Measurements from ENCODE around the gene ACBD6. TPM values are rescaled to one million over a fixed set of nuclear protein-coding genes. Genes with fewer than 3 reads are reported as not detected.

The ACBD6 gene
- polyA plus RNA-seq, 4 donors: 64.9 to 75.5 (median 67.5) TPM

DNA sequence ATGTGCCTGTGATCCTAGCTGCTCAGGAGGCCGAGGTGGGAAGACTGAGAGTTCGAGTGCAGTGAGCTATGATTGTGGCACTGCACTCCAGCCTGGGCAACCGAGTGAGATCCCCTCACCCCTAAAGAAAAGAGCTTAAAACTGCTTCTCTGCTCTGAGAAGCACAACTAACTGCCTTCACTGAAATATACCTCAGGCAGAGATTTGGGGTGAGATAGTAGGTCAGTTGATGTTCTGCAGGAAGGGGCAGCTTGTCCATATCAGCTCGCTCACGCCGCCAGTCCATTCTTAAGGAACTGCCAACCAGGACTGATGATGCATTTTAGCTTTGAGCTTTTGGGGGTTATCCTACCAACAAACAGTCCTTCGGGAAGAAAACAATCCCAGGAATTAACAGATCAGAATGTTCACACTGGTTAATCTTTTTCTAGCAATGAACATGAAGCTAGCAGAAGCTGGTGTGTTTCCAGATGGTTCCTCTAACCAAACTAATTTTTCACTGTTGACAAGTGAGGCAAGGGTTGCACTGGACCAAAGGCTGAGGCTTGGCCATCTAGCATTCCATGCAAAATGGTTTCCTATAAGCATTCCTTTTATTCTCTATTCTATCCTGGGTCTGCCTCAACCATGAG lies 240.7 kb downstream of the ACBD6 start:
- no peak for DNase-seq (ENCODE audit: low read depth in 4 of 4, low spot score in 3 of 4)

- DNase-seq (ENCODE audit: low read depth in 4 of 4, low spot score in 3 of 4): no peak
These were observed 241.3 kb downstream of the ACBD6 start for GRCh38 chr1:180261030-180261429.

DNA sequence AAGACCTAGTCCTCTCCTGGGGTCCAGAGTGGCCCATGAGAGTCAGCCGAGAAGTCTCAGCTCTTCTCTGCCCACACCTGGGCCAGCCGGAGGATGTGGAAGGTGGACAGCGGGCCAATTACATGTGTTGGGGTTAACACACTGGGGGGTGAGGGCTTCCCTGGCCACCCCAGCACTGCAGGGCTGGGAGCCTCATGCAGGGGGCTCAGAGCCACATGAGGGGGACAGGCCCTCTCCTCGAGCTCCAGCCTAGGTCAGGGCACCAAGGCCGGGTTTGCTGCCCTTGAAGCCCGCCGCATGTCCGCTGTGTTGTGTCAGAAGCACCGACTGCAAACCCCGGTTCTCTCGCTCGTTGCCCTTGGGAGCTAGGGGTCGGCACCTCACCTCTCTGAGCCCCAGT lies 241.8 kb downstream of the ACBD6 start:
- DNase-seq (ENCODE audit: low read depth in 4 of 4, low spot score in 3 of 4): no peak

DNA sequence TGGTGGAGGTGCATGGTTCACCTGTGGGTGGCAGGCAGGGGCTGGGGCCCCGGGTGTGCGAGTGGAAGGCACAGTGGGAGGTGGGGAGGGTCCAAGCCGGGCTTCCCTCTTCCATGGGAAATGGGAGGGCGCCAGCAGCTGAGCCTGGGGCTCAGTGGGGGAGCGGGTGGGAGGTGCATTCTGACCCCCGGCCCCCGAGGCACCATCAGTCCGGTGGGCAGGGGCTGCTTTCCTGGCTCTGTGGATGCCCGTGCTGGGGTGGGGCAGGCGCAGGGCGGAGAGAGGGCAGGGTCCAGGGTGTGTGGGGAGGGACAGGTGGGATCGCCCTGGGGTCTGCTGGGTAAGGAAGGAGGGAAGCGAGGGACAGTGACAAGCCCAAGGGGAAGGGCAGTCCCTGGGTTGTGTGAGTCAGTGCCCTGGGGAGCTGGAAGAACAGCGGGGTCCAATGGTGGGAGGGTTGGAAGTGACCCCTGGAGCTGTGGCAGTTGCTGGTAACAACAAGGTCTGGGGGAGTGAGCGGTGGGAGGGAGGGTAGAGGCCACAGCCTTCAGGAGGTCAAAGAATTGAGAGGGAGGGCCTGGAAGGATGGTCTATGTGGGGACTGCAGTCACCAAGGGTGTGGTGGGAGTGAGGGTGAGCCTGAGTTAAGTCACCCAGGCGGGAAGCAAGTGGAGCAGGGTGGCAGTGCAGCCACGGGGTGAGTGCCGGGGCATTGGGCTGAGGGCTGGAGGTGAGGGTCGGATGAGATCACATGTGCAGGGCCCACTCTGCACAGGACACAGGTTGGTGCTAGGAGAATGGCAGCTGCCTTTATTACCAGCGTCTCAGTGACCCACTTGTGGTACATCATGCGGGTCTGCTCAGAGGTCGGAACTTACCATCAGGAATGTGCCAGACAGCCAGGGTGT lies 242.7 kb downstream of the ACBD6 start:
- no peak for DNase-seq (ENCODE audit: low read depth in 4 of 4, low spot score in 3 of 4)

DNA sequence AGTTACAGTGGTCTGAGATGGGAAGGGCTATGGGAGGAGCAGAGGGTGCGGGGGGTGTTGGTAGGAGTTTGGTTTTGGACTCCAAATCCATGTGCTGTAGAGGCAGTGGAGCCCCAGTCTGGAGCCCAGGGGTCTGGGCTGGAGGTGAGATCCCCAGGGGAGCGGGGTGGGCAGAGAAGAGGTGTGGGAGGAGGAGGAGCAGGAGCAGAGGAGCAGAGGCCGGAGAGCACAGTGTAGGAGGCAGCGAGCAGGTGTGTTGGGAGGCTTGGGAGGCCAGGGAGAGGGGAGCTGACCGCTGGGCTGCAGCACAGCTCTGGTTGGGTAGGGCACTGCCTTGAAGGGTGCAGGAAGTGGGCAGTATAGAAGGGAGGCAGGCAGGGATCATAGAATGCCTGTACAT lies 243.4 kb downstream of the ACBD6 start:
- no peak for DNase-seq (ENCODE audit: low read depth in 4 of 4, low spot score in 3 of 4)

- DNase-seq (ENCODE audit: low read depth in 4 of 4, low spot score in 3 of 4): no peak
These were observed 244.1 kb downstream of the ACBD6 start for GRCh38 chr1:180258290-180258689.

- DNase-seq (ENCODE audit: low read depth in 4 of 4, low spot score in 3 of 4): no peak
These were observed 244.9 kb downstream of the ACBD6 start for GRCh38 chr1:180257486-180257885.

DNA sequence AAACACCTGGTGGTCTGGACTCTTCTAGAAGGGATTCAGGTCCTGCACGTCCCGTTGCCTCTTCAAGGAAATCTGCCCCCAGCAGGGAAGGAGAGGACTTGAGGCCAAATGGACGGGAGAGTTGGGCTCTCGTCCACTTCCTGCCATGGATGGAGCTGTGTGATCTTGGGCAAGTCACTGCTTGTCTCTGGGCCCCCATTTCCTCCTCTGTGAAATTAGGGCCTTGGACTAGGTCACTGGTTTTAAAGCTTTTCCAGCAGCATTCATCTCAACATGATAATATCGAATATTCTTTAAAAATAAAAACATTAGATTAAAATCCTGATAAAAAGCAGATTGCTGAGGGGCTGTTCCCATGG lies 245.4 kb downstream of the ACBD6 start:
- DNase-seq (ENCODE audit: low read depth in 4 of 4, low spot score in 3 of 4): no peak

- DNase-seq (ENCODE audit: low read depth in 4 of 4, low spot score in 3 of 4): no peak
These were observed 245.9 kb downstream of the ACBD6 start for GRCh38 chr1:180256341-180257027.

- no peak for DNase-seq (ENCODE audit: low read depth in 4 of 4, low spot score in 3 of 4)
These were observed 246.6 kb downstream of the ACBD6 start for GRCh38 chr1:180255536-180256340.

- DNase-seq (ENCODE audit: low read depth in 4 of 4, low spot score in 3 of 4): no peak
These were observed 247.5 kb downstream of the ACBD6 start for GRCh38 chr1:180254854-180255253.

DNA sequence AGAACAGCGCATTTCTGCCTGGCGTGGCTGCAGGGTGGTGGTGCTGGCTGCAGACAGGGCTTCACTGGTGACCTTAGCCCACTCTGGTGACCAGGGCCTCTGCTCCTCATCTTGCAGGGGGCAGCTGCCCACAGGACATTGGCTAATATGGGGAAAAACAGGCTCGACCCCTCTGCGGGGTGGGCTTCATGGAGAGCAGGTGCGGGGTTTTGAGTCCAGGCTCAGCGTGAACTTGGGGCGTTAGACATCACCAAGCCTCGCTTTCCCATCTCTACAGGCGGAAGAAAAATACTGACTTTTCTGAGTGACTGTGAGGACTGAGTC lies 247.9 kb downstream of the ACBD6 start:
- DNase-seq (ENCODE audit: low read depth in 4 of 4, low spot score in 3 of 4): no peak

DNA sequence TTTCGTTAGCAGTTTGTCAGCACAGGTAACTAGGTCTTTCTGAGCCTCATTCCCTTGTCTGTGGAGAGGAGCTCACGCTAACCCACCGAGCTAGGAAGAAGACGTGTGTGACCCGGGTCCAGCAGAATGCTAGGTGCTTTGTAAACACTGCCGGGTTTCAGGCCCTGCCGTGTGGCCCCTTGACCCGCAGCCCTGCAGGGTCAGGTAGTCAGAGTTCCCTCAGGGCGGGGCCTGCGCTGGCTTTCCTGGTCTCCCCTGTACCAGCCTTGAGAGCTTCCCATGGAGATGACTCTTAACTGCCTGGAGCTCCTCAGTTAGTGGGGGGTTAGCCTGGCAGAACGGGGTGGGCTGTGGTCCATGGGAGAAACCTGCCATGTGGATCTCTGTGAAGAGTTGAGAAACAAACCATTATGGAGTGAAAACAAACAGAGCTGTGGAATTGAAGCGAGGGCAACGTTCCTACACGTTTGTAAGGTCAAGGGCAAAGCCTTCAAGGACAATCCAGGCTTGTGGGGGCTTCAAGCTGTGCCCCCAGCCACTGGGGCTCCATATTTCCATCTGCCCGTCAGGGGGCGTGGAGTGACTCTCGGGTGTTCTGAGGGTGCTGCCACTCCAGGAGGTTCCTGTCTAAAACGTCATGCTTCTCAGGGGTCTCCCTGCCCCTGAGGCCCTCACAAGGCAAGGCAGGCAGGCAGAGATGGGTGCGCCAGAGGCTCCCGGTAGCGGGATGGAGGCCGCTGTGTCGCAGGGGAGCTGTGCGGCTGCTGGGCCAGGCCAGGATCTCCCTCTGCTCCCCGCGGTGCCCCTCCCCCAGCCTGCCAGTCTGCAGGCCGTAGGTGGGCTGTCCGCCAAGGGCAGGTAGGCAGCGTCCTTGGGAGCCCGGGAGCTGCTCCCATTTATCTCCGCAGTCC lies 248.5 kb downstream of the ACBD6 start:
- no peak for DNase-seq (ENCODE audit: low read depth in 4 of 4, low spot score in 3 of 4)

- no peak for DNase-seq (ENCODE audit: low read depth in 4 of 4, low spot score in 3 of 4)
These were observed 249.5 kb downstream of the ACBD6 start for GRCh38 chr1:180252638-180253536.

DNA sequence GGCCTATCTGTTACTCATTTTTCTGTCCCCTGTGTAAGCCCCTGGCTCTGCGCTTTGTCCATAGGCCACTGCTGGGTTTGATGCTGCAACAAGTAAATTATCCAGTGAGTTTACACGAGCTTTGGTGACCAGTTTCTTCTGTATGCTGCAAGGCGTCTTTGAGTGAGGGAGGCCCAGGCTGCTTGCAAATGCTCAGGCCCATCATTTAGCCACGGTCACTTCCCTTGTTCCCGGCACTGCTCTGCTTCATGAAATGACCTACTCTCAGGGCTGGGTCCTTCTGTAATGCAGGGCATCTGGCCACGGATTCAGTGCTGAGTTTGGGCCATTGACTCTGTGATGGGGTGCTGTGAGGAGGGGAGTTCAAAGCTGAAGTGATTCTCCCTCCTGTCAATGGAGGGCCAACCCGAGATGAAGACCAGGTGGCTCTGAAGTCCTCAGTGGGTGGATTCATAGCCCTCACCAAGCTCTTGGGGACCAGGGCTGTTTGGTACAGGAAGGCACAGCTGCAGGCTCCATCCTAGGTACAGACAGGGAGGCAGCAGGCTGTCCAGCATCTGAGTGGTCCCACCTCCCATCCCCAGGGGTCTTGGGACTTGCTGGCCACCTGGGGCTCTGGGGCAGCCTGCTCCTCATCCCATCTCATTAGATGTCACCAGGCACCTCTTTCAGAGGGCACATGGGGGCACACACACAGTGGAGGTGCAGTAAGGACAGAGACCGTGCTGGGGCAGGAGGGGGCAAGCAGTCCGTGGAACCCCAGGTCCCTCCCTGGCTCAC lies 250.7 kb downstream of the ACBD6 start:
- DNase-seq (ENCODE audit: low read depth in 4 of 4, low spot score in 3 of 4): no peak

DNA sequence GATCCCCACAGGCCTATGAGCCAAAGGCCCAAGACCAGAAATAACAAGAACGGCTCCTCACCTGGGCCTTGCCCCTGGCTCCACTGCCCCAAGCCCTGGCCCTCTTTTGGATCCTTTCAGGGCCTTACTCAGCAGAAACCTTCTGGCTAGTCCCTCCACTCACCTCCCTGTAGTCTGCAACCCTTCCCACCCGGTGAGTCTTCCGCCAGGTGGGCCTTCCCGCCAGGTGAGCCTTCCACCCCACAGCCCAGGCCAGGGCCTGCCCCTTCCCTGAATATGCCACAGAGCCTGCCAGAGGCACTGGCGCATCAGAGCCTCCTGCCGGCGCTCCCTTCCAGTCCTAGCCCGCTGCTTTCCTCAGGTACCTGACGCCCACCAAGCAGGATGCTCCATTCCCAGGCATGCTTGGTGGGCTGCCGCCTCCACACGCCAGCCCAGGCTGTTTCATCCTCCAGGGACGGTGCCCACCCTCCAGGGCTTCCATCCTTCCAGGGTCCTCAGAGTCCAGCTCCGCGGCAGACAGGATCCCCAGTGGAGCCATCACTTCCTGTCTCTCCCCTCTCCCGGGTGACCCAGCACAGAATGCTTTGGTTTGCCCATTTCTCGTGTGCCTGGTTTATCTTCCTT lies 251.4 kb downstream of the ACBD6 start:
- DNase-seq (ENCODE audit: low read depth in 4 of 4, low spot score in 3 of 4): no peak

GRCh38 chr1:180250499-180250770 lies 251.9 kb downstream of the ACBD6 start:
- no peak for DNase-seq (ENCODE audit: low read depth in 4 of 4, low spot score in 3 of 4)

Data from right renal pelvis (tissue), 4 donors.